IPS-NIHi7 (cell line): ENCODE data around the gene PDLIM1.
"Not testable (repeated sequence)": the region's sequence is repeated elsewhere in the genome, so short reads cannot be mapped to it uniquely, and the experiment has no call there.

Experiments used
- DNase-seq: peaks from one replicate; pipeline ENCODE4 v3.0.0; 2012; ENCODE audit warnings: mixed read lengths; ENCODE audit errors: extremely low spot score

PDLIM1 gene

DNA sequence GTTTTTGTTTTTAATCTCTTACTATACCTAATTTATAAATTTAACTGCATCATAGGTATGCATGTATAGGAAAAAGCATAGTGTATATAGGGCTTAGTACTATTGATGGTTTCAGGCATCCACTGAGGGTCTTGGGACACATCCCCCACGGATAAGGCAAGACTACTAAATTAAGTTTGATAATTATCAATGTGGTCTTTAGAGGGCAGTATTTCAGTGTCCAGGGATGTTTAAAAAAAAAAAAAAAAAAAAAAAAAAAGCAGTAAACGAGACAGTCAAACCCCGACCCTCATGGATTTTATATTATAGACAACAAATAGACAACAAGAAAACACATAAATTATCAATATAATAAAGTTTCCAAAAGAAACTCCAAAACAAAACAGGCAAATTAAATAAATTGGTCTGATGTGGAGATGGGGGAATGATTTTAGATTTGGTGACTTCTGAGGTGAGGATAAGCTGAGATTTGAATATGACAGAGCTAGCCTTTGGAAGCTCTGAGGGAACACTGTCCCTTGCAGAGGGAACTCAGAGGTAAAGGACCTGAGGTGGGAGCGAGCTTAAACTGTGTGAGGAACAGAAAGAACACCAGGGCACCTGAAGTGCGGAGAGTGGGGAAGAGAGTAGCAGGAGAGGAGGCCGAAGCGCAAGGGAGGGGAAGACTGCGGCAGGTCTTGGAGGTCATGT, 82.0 kb downstream of the PDLIM1 start:
- peak; percentile 23 for DNase-seq

DNA sequence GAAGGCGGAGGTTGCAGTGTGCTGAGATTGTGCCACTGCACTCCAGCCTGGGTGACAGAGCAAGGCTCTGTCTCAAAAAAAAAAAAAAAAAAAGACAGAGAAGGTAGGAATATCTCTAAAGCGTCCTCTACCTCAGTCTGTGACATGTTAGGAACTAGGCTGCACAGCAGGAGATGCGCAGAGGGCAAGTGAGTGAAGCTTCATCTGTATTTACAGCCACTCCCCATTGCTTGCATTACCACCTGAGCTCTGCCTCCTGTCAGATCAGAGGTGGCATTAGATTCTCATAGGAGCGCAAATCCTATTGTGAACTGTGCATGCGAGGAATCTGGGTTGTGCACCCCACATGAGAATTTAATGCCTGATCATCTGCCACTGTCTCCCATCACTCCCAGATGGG, 87.9 kb downstream of the PDLIM1 start:
- DNase-seq, result not testable (repeated sequence)

DNA sequence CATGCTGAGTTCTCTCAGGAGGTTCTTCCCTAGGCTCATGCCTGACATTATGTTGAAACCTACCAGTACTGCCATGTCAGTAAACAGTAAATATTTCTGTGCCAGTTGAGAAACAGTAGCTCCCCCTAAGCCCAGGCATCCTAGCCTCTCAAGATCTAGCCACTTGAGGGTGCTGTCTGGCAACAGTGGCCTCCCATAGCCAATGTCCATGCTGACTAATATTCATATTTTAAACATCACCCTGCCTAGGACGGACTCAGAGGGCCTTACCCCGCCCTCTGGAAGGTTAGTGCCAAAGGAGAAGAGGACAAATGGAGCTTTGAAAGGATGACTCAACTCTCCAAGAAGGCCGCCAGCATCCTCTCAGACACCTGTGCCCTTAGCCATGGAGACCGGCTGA, 89.1 kb downstream of the PDLIM1 start:
- peak; percentile 25 for DNase-seq

DNA sequence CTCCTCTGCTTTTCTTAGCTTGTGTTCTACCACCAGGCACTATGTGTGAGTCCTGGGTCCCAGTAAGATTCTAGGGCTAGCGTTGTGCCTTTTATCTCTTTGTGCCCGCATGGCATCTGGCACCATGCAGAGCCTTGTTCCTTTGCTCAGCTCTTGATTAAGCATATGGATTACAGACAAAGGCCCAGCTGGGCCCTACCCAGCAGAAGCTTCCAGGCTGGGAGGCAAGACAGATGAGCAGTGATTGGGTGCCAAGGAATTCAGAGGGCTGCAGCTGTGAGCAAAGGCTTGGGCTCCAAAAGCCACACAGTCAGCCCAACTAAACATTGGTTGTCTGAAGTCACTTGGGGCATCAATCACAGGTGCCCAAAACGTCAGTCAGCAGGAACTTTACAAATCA, 94.8 kb downstream of the PDLIM1 start:
- peak; percentile 35 for DNase-seq

DNA sequence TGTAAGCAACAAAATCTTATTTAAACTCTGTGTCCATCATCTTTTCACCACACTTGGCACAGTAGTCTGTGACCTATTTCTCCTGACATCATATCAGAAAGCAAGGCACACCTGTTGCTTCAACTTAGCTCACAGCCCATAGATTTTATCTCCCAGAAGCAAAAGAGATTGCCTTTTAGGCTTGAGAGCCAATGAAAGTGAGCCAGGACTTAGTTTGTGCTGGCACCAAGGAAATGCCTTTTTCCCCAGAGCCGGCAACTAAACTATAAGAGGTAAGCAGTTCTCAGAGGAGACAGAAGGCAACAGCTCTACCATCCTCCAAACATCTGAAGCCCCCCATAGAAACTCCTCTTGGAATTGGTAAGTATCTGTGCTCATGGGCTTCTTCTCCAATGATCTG, 96.9 kb downstream of the PDLIM1 start, which contains the start of gene ACSM6:
TSS of gene ACSM6 (plus strand) at position 295 of the 400 bp plus-strand sequence. CDS start 248 bp downstream, outside the sequence.
- DNase-seq, result no peak

DNA sequence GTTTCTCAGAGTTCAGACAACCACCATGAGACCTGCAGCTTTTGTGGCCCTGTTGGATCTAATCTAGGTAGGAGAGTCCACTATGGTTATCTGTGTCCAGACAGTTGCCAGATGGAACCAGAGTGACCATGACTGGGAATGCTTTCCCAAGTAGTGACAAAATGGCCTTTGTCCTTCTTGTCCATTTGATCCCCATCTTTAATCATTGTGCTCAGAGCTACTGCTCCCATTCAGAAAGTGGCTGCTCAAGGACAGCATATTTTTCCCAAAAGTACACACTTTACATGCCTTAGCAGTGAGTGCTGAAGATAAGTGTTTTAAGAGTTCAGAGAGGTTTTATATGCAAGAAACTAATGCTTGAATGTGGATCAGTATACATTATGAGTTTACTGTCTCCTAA, 102.2 kb downstream of the PDLIM1 start:
- DNase-seq, result no peak

DNA sequence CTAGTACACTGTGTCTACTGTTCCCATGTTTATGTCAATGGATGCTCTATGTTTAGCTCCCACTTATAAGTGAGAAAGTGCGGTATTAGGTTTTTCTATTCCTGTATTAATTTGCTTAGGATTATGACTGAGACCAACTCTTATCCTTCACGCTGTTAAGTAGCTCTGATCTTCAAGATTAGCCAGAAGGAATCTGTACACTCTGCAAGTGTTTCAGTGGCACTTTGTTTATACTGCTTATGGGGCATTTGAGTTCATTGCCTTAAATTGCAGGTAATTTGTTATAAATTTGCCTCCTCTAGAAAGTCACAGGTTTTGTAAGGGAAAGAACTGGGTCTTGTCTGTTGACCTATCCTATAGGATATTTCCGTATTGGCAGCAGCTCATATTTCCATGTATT, 103.2 kb downstream of the PDLIM1 start:
- DNase-seq, result no peak
